GM19395 (cell line): Measurements from ENCODE around the gene VIL1.

Experiments
- ATAC-seq: cut with Tn5 transposase; IDR thresholded peaks from one replicate; pipeline ENCODE4 v1.9.1; 2021; ENCODE audit warnings: mild to moderate bottlenecking, moderate library complexity; ENCODE audit not compliant: unreplicated experiment

VIL1 gene

DNA sequence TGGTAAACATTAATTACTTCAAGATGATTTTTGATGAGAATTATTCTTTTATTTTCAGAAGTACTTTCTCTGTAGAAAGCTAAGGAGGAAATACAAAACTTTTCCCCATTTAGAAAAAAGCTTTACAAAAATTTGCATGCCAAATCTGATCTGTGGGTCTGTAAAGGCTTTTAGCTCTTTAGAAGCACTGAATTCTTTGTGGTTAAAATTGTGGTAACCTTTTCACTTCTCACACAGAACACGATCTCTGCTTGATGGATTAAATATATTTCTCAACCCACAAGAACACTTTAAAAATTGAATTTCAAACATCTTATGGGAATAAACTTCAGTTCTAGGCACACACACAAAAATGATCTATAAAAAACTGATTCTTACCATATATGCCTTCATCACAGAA, 63.7 kb downstream of the VIL1 start:
- no peak for ATAC-seq

DNA sequence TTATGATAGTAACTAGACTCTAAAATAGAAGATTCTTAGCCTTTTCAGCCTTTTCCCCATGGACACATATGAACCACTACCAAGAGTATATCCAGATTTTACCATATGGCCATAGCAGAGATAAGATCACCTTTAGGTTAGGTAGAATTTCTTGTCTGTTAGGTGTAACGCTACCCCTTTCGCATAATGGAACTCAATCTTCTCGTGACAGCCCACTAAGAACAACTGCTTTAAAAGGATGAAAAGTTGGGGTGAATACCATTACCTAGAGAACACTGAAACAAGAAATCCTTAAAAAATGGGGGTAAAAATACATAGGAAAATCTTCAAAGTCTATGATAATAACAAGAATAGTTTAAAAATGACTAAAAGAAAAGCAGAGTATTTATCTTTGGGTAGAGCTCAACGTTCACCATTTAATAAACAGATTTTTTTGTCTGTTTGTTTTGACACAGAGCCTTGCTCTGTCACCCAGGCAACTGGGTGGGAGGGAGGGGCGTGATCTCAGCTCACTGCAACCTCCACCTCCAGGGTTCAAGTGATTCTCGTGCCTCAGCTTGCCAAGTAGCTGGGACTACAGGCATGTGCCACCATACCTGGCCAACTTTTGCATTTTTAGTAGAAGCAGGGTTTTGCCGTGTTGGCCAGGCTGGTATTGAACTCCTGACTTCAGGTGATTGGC, 67.2 kb downstream of the VIL1 start:
- no peak for ATAC-seq

DNA sequence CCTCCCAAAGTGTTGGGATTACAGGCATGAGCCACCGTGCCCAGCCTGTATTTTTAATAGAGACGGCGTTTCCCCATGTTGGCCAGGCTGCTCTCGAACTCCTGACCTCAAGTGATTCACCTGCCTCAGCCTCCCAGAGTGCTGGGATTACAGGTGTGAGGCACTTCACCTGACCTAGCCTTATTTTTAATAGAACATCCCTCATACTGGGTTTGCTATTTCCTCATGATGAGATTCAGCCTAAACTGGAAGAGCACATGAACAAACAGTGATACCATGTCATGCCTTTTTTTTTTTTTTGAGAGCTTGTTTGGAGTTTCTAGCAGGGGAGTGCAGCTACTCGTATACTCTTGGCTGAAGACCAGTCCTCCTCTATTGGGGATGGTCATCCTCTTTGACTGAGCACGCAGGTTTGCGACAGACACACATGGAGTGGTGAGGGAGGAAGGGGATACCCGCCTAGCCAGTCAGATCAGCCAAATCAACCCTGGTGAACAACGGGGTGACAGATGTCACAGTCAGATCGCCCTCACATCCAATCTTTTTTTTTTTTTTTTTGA, 81.7 kb downstream of the VIL1 start:
- no peak for ATAC-seq

GRCh38 chr2:218501665-218502064, 82.7 kb downstream of the VIL1 start:
- ATAC-seq, result no peak
